GM18505 (cell line): Measurements from ENCODE around the gene ZNF385D.
"Not testable (repeated sequence)": the region's sequence is repeated elsewhere in the genome, so short reads cannot be mapped to it uniquely, and the experiment has no call there.

Experiments
- ATAC-seq: cut with Tn5 transposase; IDR thresholded peaks from one replicate; pipeline ENCODE4 v1.9.1; 2021; ENCODE audit not compliant: unreplicated experiment
- POLR2A ChIP-seq: IDR thresholded peaks from 4 replicates; pipeline ENCODE4 v1.6.1; 2011; ENCODE audit warnings: borderline replicate concordance; ENCODE audit not compliant: insufficient read depth, insufficient read length; ENCODE audit errors: extremely low read depth

ZNF385D gene

DNA sequence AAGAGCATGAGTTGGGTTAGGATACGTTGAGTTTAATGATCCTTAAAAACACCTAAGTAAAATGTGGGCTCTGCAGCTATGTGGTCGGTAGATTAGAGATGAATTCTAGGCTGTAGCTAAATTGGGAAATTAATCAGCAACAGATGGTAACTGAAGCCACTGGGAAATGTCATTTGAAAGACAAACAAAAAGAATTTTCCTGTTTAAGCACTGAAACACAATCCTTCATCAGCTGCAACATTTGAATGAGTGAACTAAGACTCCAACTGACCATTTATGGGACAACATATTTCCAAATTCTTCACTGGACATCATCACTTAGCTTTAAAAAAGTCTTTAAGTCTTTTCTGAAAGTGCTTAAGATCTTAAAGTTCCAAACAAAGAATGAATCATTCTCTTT is 226.9 kb downstream of the ZNF385D start:
- TF ChIP-seq POLR2A, result no peak

DNA sequence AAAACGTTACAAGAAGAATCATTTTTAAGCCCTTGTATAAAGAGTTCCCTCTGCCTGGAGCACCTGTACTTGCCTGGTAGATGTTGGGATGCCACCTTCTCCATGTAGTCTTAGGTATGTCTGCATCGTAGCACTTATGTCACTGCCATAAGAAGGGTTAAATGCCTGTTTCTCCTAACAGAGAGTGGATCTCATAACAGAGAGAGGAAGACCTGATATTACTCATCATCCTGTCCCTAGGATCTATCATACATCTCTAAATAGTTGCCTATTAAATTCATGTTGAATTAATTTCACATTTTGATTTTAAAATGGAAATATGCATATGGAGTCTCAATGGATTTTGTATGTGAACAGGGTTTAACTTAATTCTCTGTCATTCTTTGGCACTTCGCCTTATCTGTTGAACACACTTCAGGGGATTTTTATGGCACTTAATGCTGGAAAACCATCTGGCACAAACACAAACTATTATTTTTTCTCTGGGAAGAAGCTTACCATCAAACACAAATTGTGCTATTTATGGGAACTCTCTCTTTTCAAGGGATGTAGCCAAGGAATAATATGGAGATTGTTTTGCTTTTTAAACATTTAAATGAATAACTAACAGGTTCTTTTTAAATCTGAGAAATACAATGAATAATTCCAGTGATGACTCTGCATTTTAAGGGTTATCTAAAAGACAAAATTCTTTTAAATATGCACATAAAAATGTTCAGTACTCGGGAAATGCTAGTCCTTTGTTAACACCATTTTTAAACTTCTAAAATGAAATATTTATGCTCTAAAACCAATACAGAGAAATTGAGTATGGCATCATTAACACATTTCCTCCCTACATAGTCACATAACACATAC is 230.7 kb downstream of the ZNF385D start:
- no peak for TF ChIP-seq POLR2A
- ATAC-seq, result no peak

More for the DNA sequence above, 226.9 kb downstream of the ZNF385D start:
- no peak for ATAC-seq

DNA sequence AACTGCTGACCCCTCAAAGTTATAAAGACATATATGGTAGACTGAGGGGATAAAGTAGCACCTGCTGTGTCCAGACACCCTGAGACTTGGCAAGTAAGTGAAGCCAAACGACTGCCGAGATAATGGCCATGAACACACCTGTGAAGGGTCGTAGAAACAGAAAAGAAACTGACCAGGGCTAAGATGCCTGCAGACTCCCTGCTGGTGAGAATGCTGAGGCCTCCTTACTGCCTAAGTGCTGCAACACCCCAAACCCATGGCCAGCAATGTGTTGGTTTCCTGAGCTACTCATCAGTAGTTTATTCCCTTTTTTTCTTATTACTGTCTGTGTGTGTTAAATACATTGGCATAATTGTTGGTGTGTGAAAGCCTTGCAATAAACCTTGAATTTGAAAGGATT is 233.8 kb downstream of the ZNF385D start:
- TF ChIP-seq POLR2A, result no peak
- no peak for ATAC-seq

- ATAC-seq, result no peak
- TF ChIP-seq POLR2A, result no peak
Measured at GRCh38 chr3:21515417-21515816, 235.6 kb downstream of the ZNF385D start.

- ATAC-seq, result no peak
- no peak for TF ChIP-seq POLR2A
Measured at GRCh38 chr3:21509731-21510470, 241.1 kb downstream of the ZNF385D start.

DNA sequence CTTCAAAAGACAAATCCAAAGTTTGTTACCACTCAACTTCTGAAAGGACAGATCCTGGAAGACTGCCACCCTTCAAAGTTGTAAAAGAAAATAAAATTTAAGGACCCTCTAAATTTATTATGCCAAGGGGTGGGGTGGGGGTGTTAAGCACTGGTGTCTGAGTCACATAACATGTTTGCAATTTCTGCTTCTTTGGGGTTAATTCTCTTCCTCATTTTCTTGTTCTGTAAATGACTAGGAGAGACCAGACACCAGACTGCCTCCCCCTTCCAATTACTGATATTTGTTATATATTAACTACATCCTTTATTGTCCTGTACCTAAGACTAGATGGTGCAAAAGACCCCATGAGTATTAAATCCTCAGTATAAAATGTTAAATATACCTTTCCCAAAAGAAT is 242.8 kb downstream of the ZNF385D start:
- no peak for ATAC-seq
- no peak for TF ChIP-seq POLR2A

DNA sequence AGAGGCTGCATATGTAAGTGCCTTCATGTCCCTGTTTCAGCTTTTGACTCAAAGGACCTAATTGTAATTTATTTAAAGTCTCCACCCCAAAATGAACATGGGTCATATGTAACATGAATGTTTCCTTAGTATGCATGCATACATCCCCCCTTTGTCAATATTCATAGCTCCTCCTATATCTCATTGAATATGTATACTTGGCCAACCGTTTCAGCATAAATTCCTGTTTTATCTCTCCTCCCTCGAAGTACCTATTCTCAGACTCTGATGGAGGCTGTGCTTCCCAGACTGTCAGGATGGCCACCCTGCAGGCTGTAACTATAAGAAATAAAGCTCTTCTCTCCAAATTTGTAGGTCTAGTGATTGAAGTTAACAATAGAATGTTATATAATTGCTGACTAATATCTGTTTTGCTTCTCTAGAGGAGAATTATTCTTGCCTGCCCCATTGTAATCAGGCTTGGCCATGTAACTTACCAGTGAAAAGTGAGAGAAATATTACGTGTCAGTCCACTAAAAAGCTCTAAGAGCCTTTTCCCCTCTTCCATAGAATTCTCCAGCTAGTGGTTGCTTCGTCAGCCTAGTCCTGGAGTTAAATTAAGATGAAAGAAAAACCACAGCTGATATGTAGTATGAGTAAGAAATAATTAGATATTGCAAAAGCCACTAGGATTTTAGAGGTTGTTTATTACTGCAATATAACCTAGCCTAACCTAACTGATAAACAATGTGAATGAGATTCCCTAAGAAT is 245.1 kb downstream of the ZNF385D start:
- no peak for ATAC-seq
- no peak for TF ChIP-seq POLR2A

DNA sequence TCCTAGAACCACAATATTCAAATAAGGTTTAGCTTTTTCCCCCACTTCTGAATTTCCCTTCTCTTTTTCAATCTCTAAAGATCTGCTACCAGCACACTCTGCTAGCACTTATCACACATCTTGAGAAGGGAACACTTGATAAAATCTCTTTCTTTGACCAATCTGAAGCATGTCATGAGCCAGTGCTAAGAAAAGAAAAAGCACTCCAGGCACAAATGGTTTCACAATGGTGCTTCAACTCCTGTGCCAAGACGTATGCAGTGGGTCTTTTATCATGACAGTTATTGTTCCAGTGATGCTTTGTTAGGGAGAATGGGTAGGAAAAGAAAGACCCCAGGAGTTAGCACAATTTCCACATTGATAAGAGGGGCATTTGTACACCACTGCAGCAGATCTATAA is 248.4 kb downstream of the ZNF385D start:
- ATAC-seq, result no peak
- no peak for TF ChIP-seq POLR2A

GRCh38 chr3:21500834-21501233 is 250.2 kb downstream of the ZNF385D start:
- ATAC-seq, result no peak
- TF ChIP-seq POLR2A, result no peak

- not testable (repeated sequence) for ATAC-seq
Measured at GRCh38 chr3:21490671-21491070, 260.3 kb downstream of the ZNF385D start.

- TF ChIP-seq POLR2A, result no peak
- ATAC-seq, result no peak
Measured at GRCh38 chr3:21487520-21487919, 263.5 kb downstream of the ZNF385D start.

GRCh38 chr3:21486024-21486935 is 264.7 kb downstream of the ZNF385D start:
- ATAC-seq, result not testable (repeated sequence)

DNA sequence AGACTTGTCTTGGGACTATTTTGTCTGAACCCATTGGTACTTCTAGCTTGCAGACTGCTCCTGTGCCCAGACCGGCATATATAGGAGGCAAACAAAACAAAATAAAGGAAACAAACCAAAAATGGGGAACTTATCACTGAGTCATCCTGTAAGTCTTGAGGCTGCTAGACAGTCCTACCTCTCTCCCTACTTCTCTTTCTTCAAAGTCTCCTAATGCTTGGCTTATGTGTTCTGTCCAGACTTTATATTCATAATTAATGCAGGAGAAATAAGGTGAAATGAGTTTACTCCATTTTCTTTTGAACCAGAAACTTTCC is 266.2 kb downstream of the ZNF385D start:
- TF ChIP-seq POLR2A, result no peak
- no peak for ATAC-seq
